Nephron progenitor cell (in vitro differentiated cells): ENCODE measurements around the gene PDZRN3.
A peak's percentile ranks its signal among the peaks of the same experiment; 100 is the strongest.

Experiments
- DNase-seq: peaks from one replicate; pipeline ENCODE4 v3.0.0; 2021
- H3K27ac Mint-ChIP-seq: 2 replicates; pipeline ENCODE4 v1.8.0; 2021; ENCODE audit warnings: mild to moderate bottlenecking, moderate library complexity, mixed read lengths
- H3K27me3 Mint-ChIP-seq: 2 replicates; pipeline ENCODE4 v1.8.0; 2021; ENCODE audit warnings: mild to moderate bottlenecking, low read depth, mixed read lengths; ENCODE audit not compliant: poor library complexity
- H3K36me3 Mint-ChIP-seq: 2 replicates; pipeline ENCODE4 v1.8.0; 2021; ENCODE audit warnings: low read depth, mixed read lengths
- H3K4me1 Mint-ChIP-seq: 2 replicates; pipeline ENCODE4 v1.8.0; 2021; ENCODE audit warnings: mixed read lengths
- H3K4me3 Mint-ChIP-seq: 2 replicates; pipeline ENCODE4 v1.8.0; 2021; ENCODE audit warnings: mild to moderate bottlenecking, moderate library complexity, mixed read lengths
- H3K9me3 Mint-ChIP-seq: 2 replicates; pipeline ENCODE4 v1.8.0; 2021; ENCODE audit warnings: mild to moderate bottlenecking, moderate library complexity, mixed read lengths
- TF ChIP-seq, protein P1 (sequence below): fragments of 200-600 bp; sonication (generic); IDR thresholded peaks from 2 replicates; pipeline ENCODE4 v1.5.0; 2021; ENCODE audit warnings: antibody characterized with exemption

PDZRN3 gene

DNA sequence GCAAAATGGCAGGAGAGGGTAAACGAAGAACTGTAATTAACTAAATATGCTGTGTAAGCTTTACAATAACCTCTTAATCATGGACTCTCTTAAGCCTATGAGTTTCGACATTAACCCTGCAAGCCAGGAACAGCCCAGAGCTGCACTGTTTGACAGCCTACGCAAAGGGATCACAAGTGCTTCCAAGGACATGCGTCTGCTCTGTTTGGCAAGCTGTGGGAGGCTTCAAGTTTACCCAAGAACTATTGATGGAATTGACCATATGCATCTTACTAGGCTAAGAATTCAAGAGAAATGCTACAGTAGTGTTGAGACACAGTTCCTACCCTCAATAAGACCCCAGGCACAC, 66.0 kb downstream of the PDZRN3 start:
- H3K36me3 Mint-ChIP-seq, result peaks cover 8% of the 10 kb centered on the region
- H3K4me3 Mint-ChIP-seq, result no peak overlapping the region
- peaks cover 4% of the 10 kb centered on the region for H3K27me3 Mint-ChIP-seq
- TF ChIP-seq, protein P1, sequence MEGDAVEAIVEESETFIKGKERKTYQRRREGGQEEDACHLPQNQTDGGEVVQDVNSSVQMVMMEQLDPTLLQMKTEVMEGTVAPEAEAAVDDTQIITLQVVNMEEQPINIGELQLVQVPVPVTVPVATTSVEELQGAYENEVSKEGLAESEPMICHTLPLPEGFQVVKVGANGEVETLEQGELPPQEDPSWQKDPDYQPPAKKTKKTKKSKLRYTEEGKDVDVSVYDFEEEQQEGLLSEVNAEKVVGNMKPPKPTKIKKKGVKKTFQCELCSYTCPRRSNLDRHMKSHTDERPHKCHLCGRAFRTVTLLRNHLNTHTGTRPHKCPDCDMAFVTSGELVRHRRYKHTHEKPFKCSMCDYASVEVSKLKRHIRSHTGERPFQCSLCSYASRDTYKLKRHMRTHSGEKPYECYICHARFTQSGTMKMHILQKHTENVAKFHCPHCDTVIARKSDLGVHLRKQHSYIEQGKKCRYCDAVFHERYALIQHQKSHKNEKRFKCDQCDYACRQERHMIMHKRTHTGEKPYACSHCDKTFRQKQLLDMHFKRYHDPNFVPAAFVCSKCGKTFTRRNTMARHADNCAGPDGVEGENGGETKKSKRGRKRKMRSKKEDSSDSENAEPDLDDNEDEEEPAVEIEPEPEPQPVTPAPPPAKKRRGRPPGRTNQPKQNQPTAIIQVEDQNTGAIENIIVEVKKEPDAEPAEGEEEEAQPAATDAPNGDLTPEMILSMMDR, result no peak
- peaks cover 76% of the 10 kb centered on the region for H3K4me1 Mint-ChIP-seq
- H3K9me3 Mint-ChIP-seq, result no peaks in the 10 kb centered on the region
- H3K27ac Mint-ChIP-seq, result no peak overlapping the region
- no peak for DNase-seq

DNA sequence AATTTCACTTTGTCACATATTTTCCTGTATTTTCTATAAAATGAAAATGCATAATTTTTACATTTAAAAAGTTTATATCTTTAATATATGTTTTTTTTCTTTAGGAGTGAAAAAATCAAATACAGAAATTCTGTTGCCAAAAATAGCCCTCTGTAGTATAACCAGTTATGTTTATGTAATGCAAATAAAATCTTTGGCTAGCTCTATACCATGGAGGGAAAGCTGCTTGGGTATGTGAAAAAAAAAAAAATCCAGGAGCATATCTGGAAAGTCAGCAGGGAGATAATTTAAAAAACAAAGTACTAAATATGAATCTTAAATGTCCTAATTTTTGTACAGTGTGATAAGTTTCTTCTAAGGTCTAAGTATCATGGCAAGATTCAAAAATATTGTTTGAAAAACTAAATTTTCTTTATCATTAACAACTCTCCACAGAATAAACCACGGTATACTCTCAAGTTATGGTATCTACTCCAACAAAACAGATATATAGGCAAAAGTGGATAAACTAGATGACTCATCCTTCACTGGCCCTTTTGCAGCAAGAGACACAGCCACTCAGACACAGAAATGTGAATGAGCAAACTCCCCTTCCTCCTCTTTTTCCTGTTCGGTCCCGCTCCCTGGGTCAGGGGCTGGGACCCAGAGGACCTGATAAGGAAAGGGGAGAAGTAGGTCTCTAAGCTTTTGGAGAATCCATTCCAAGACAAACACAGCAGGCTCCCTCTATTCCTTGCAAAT, 66.6 kb downstream of the PDZRN3 start:
- Mint-ChIP-seq H3K36me3 (peaks cover 10% of the 10 kb centered on the region), H3K9me3 (no peaks in the 10 kb centered on the region), H3K4me1 (peaks cover 76% of the 10 kb centered on the region), H3K27me3 (peaks cover 4% of the 10 kb centered on the region), H3K4me3 (no peak overlapping the region), H3K27ac (no peak overlapping the region)
- TF ChIP-seq, protein P1, result no peak
- DNase-seq, result no peak

DNA sequence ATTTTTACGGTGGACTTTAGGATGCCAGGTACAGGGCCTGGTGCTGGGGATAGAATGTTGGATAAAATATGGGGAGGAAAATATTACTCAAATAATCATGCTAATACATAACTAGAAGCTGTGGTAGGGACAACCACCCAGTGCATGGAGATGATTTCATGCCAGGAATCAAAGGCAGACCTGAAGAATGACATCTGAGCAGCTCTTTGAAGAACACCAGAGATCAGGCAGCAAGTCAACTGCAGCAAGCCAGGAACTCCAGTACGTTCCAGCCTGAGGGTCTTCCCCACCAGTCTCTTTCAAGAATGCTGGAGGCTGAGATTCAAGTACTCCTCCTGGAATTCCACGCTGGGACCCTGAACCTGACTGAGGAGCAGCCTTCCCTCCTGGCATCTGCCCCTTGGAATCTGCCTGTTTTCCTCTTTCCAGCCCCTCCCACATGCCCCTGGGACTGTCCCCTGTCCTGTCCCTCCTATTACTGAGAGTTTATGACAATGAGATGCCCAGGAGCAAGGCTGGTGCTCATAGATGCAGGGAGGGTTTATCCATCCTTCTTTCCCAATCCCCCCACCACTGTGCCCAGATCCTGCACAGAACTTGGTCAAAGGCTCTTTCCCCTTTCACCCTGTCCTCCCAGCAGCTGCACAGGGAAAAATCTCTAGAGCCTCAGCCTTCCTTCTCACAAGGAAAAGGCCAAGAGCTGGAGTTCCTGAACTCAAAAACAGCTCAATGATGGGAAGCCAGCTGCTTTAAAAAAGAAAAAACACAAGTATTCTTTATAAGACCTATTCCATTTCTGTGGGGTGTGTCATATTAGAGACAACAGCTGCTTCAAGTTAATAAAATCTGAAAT, 68.0 kb downstream of the PDZRN3 start:
- H3K27me3 Mint-ChIP-seq, result peaks cover 4% of the 10 kb centered on the region
- H3K4me1 Mint-ChIP-seq, result peaks cover 79% of the 10 kb centered on the region
- no peak overlapping the region for H3K4me3 Mint-ChIP-seq
- peak; percentile 26 for DNase-seq
- H3K9me3 Mint-ChIP-seq, result peaks cover 2% of the 10 kb centered on the region
- TF ChIP-seq, protein P1, result no peak
- H3K27ac Mint-ChIP-seq, result peak overlapping the region; percentile 23
- H3K36me3 Mint-ChIP-seq, result peaks cover 22% of the 10 kb centered on the region

DNA sequence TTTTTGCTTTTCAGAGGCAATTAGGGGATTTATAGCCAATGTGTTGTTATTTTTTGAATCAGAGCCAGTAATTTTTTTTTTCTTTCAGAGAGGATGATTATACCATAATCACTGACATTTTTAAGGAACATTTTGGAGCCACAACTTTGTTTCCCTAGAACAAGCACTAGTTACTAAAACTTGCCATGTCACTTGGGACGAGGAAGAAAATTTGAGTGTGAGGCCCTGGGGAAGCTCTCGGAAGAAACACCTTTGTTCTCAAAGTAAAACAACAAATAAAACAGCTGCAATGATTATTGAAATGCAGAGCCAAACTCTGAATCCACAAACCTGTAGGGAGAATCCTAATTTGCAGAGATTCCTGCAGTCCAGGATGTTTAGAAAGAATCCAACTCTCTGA, 69.7 kb downstream of the PDZRN3 start:
- H3K36me3 Mint-ChIP-seq, result peaks cover 29% of the 10 kb centered on the region
- peaks cover 66% of the 10 kb centered on the region for H3K4me1 Mint-ChIP-seq
- H3K9me3 Mint-ChIP-seq, result peaks cover 3% of the 10 kb centered on the region

DNA sequence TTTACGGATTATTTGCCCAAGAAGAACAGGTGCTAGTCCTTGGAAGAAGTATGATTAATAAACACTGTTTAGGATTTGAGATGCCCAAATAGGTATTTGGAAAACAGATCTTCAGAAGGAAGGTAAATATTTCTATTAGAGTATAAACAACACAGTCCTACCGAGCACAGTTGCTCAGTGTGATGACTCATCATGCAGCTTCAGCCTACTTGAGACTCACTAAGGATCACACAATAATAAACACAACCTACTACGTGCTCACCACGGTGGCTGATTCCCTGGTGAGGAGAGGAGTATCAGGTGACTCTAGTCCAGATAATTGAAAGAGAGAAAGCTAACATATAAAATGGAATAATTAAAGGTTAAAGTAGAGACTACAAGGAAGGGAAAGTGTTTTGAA, 72.0 kb downstream of the PDZRN3 start:
- H3K27me3 Mint-ChIP-seq, result peaks cover 4% of the 10 kb centered on the region
- no peak for DNase-seq
- TF ChIP-seq, protein P1, result no peak
- no peak overlapping the region for H3K4me3 Mint-ChIP-seq
- H3K36me3 Mint-ChIP-seq, result peaks cover 29% of the 10 kb centered on the region
- no peak overlapping the region for H3K27ac Mint-ChIP-seq
- peaks cover 63% of the 10 kb centered on the region for H3K4me1 Mint-ChIP-seq
- H3K9me3 Mint-ChIP-seq, result peaks cover 3% of the 10 kb centered on the region

More for the DNA sequence above, 69.7 kb downstream of the PDZRN3 start:
- TF ChIP-seq, protein P1, result no peak
- Mint-ChIP-seq H3K27ac (no peak overlapping the region), H3K4me3 (no peak overlapping the region), H3K27me3 (peaks cover 4% of the 10 kb centered on the region)
- no peak for DNase-seq
